Muscle layer of colon (tissue), 2 donors: ENCODE data around the gene C3.
"Not testable (repeated sequence)": the region's sequence is repeated elsewhere in the genome, so short reads cannot be mapped to it uniquely, and the experiment has no call there.

Experiments
- H3K27ac ChIP-seq: one replicate; pipeline ENCODE4 v1.7.0; 2013; ENCODE audit warnings: low read depth, mild to moderate bottlenecking, low read length, moderate library complexity
- H3K27me3 ChIP-seq, 2 donors: one replicate each; pipeline ENCODE4 v1.7.0; 2013; ENCODE audit warnings: low read length in 2 of 2, mild to moderate bottlenecking in 2 of 2; ENCODE audit not compliant: insufficient read depth in 2 of 2, control insufficient read depth in 1 of 2
- H3K36me3 ChIP-seq: one replicate; pipeline ENCODE4 v1.7.0; 2013; ENCODE audit warnings: mild to moderate bottlenecking, low read length; ENCODE audit not compliant: insufficient read depth
- H3K4me1 ChIP-seq: one replicate; pipeline ENCODE4 v1.7.0; 2013; ENCODE audit warnings: mild to moderate bottlenecking, low read length; ENCODE audit not compliant: insufficient read depth
- H3K4me3 ChIP-seq, 2 donors: one replicate each; pipeline ENCODE4 v1.7.0; 2013; ENCODE audit warnings: low read length in 2 of 2, low read depth in 1 of 2, mild to moderate bottlenecking in 1 of 2, moderate library complexity in 1 of 2
- H3K9ac ChIP-seq: one replicate; pipeline ENCODE4 v1.7.0; 2013; ENCODE audit warnings: low read length
- H3K9me3 ChIP-seq: one replicate; pipeline ENCODE4 v1.7.0; 2013; ENCODE audit warnings: mild to moderate bottlenecking, low read length
- donor health status: abdominal sarcoma.
- donor health status: Adenocarcinoma of cecum.

C3 gene

DNA sequence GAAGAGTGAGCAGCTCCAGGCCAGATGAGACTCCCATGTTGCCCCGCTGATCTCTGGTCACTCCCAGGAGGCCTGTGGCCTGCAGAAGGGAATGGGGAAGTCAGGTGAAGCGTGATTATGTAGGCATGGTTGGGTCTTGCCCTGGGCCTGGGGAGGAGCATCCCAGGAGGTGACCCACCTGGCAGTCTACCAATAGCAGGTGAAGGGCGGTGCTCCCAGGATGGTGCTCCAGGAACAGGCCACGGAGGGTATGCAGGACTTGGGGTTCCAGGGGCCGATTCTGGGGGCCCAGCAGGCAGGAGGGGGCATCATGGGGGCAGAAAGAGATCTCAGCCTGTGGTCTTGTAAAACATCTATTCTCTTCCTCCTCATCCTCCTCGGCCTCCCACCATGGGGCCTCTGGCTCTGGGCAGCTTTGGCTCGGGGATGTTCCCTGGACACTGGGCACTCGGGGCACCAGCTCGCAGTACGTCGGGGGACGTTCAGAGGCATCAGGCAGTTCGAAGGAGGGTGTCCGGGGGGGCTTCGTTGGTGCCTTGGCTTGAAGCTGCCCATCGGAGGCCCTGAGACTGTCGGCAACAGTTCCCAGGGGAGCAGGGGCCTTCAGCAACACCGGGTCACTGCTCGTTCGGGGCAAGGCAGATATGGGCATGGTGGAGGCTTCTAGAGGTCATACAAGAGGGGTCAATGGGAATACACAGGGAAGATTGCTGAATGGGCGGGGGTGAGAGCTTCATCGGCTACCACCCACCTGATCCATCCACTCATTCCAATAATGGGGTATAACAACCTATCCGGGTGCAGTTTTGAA is 34.4 kb upstream of the C3 start:
- Histone ChIP-seq H3K4me1 (peaks cover 6% of the 10 kb centered on the region), H3K9ac (no peak overlapping the region), H3K36me3 (peaks cover 22% of the 10 kb centered on the region), H3K27me3 (no peaks in the 10 kb centered on the region), H3K27ac (no peak overlapping the region), H3K4me3 (no peak overlapping the region), H3K9me3 (no peaks in the 10 kb centered on the region)

DNA sequence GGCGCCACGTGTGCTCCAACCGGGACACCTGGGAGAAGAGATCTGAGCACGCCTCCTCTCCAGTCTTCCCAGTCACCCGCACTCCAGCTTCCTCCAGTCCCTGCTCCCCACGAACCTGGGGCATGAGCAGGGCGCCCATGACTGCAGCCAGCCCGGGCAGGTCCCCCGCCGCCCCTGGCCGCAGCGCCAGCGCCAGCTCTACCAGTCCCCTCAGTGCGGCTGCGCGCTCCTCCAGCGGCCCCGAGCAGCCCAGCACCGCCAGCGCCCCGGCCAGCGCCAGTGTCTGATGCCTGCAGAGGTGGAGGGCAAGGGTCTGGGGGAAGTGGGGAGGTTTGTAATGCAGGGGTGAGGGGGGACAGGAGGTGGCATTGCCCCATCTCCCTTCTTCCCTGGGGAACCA is 33.7 kb upstream of the C3 start:
- Histone ChIP-seq H3K27me3 (no peaks in the 10 kb centered on the region), H3K36me3 (peaks cover 28% of the 10 kb centered on the region), H3K9me3 (no peaks in the 10 kb centered on the region), H3K4me3 (no peak overlapping the region), H3K9ac (no peak overlapping the region), H3K4me1 (peaks cover 6% of the 10 kb centered on the region), H3K27ac (no peak overlapping the region)

DNA sequence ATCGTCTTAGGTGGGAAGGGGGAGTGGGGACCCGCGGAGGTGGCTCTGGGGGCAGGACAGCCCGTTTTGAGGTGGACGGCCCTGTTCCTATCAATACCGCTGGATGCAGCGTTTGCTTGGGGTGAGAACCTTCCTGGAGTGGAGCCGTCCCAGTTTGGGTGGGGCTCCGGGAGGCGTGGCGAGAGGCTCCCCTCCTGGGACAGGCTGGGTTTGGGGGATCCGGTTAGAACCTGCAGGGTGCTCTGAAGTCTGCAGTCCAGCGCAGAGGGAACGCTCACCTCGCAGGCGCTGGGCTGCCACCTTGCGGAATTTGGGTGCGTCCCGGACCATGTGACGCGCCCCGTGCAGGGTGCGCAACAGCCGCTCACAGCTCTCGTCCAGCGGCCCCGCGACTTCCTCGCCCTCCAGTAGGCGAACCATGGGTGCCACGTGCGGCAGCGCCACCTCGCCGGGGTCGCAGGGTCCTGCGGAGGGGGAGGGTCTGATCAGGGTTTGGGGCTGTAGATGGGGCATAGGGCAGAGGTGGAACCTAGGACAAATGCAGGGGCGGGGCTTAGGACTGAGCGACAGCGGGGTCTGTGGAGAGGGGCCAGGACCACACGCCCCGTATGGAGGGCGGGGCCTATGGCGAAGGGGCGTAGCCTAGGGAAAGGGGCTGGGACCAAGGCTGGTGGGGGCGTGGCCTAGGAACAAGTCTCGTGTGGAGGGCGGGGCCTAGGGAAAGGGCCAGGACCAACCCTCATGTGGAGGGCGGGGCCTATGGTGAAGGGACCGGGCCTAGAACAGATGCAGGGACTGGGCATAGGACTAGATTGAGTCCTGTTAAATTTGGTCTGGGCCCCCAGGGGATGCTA is 33.0 kb upstream of the C3 start:
- peaks cover 6% of the 10 kb centered on the region for H3K4me1 ChIP-seq
- peaks cover 33% of the 10 kb centered on the region for H3K36me3 ChIP-seq
- peak overlapping the region; percentile 52 for H3K27ac ChIP-seq
- H3K9me3 ChIP-seq, result no peaks in the 10 kb centered on the region
- no peak overlapping the region for H3K9ac ChIP-seq
- H3K4me3 ChIP-seq, result peak overlapping the region; percentile 2 to 60
- no peaks in the 10 kb centered on the region for H3K27me3 ChIP-seq

DNA sequence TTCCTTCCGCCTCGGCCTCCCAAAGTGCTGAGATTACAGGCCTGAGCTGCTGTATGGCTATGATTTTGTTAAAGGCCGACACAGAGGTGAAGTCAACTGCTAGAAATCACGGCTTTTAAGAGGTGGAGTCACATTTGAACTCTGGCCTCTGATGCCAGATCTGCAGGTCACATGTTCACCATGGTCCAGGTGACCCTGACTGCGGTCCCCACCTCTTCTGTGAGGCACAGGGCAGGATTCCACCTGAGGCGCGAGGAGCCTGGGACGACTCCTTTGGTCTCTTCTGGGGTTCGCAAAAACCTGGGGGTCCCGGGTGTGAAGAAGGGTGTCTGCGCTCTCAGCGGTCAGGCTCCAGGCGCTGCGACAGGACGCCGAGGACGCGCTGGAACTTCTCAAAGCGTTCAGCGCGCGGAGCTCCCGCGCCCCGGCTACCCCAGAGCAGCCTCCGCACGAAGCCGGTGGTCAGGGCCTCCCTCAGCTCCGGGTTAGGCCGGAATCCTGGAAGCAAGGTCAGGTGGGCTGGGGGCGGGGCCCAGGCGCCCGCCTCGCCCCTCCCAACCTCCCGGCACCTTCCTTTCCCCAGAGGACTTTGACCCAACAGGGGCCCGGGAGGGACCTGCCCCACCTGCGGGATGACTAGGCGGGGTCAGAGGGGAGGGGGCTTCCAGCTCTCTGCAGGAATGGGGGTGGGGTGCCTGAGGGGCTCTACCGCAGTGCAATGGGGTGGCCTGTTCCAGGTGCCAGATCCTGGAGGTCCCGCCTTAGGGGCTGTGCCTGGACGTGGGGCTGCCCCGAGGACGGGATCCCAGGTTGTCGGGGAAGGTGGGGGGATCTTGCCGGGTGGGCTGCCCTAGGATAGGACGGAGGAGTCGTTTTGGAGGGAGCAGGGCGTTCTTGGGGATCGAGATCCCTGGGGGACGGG is 32.1 kb upstream of the C3 start:
- H3K36me3 ChIP-seq, result peaks cover 38% of the 10 kb centered on the region
- H3K27me3 ChIP-seq, result no peaks in the 10 kb centered on the region
- peaks cover 6% of the 10 kb centered on the region for H3K4me1 ChIP-seq
- no peak overlapping the region for H3K27ac ChIP-seq
- no peaks in the 10 kb centered on the region for H3K9me3 ChIP-seq
- no peak overlapping the region for H3K9ac ChIP-seq
- peak overlapping the region; percentile 2 to 60 for H3K4me3 ChIP-seq

DNA sequence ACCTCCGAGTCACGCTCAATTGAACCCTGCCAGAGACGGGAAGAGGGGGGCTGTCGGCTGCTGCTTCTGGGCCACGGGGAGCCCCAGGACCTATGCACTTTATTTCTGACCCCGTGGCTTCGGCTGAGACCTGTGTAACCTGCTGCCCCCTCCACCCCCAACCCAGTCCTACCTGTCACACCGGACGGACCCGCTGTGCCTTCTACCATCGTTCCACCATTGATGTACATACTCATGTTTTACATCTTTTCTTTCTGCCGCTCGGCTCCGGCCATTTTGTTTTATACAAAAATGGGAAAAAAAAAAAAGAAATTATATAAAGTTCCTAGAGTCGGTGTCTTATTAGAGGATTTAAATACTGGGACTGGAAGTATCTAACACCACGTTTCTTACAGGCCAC is 30.7 kb upstream of the C3 start:
- Histone ChIP-seq H3K27ac (no peak overlapping the region), H3K36me3 (peaks cover 50% of the 10 kb centered on the region), H3K27me3 (no peaks in the 10 kb centered on the region), H3K9ac (no peak overlapping the region), H3K9me3 (no peaks in the 10 kb centered on the region), H3K4me3 (no peak overlapping the region), H3K4me1 (peaks cover 6% of the 10 kb centered on the region)

DNA sequence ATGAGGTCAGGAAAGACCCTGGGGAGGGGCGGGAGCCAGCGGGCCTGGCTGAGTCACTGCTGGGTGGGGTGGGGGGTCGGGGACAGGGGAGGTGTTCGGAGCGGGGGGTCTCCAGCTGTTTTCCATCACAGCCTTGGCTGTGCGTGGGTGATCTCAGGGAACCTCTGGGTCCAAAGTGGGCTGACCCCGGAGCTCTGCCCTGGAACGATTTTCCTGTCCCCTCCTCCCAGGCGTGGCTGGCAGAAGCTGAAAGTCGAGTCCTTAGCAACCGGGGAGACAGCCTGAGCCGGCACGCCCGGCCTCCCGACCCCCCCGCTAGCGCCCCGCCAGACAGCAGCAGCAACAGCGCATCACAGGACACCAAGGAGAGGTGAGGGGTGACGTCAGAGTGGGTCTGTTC is 29.6 kb upstream of the C3 start:
- Histone ChIP-seq H3K9me3 (no peaks in the 10 kb centered on the region), H3K4me3 (no peak overlapping the region), H3K27me3 (no peaks in the 10 kb centered on the region), H3K36me3 (peaks cover 58% of the 10 kb centered on the region), H3K4me1 (peaks cover 13% of the 10 kb centered on the region), H3K9ac (no peak overlapping the region), H3K27ac (no peak overlapping the region)

DNA sequence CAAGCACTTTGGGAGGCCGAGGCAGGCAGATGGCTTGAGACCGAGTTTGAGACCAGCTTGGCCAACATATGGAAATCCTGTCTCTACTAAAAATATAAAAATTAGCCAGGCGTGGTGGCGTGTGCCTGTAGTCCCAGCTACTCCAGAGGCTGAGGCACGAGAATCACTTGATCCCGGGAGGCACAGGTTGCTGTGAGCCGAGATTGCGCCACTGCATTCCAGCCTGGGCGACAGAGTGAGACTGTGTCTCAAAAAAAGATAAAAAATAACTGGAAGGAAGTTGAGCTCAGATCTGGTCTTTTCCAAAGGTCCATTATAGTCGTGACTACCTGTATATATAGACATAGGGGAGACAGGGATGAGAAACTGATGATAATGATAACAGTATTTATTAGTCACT is 28.1 kb upstream of the C3 start:
- not testable (repeated sequence) for H3K27me3 ChIP-seq, H3K27ac ChIP-seq, H3K4me3 ChIP-seq, H3K9me3 ChIP-seq, H3K9ac ChIP-seq
- Histone ChIP-seq H3K4me1 (peaks cover 27% of the 10 kb centered on the region), H3K36me3 (peaks cover 67% of the 10 kb centered on the region)

DNA sequence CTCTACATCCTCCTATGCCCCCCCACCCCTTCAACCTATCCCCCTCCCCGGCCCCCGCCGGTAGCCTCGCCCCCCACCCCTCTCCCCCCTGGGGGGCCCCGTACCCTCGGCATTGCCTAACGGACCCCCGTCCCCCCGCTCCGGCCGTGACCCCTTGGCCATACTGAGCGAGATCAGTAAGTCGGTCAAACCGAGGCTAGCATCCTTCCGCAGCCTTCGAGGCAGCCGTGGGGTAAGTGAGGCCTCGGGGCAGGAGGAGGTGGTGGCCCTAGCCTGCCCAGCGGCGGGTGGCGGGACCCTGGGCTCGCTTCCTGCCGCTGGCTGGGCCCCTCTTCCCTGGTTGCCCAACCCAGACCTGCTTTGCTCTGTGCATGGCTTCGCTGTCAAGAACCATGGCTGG is 25.5 kb upstream of the C3 start:
- Histone ChIP-seq H3K9me3 (no peaks in the 10 kb centered on the region), H3K27ac (no peak overlapping the region), H3K9ac (no peak overlapping the region), H3K27me3 (no peaks in the 10 kb centered on the region), H3K4me3 (no peak overlapping the region), H3K36me3 (peaks cover 60% of the 10 kb centered on the region), H3K4me1 (peaks cover 25% of the 10 kb centered on the region)

DNA sequence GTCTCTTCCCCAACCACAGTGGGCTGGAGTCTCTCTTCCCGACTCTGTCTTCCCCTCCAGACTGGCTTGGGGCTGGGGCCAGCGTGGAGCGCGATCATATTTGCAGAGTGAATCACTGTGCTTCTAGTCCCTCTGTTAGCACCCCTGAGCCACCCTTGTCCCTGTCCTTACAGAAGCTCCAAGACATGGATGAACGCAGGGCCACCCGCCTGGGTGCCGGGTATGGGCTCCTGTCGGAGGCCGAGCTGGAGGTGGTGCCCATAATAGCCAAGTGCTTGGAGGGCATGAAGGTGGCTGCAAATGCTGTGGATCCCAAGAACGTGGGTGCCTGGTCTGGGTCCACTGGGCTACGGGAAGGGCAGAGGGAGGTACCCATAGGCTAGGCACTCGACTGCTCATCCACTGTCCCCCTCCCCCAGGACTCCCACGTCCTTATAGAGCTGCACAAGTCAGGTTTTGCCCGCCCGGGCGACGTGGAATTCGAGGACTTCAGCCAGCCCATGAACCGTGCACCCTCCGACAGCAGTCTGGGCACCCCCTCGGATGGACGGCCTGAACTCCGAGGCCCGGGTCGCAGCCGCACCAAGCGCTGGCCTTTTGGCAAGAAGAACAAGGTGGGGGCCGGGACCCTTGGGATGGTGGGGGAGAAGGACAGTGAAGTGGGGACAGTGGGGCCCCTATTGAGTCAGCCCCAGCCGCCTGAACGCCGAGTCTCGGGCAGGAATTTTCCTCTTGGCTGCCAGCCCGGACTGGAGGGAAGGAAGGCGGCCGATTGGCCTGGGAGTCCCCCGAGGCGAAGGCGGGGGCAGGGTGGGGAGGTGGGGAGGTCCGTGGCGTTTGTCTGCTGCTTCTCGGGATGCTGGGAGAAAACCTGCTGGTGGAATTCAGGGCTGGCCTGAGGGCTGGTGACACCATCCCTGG is 24.2 kb upstream of the C3 start:
- H3K27me3 ChIP-seq, result no peaks in the 10 kb centered on the region
- H3K27ac ChIP-seq, result peak overlapping the region; percentile 88
- H3K9me3 ChIP-seq, result no peaks in the 10 kb centered on the region
- H3K9ac ChIP-seq, result peak overlapping the region; percentile 53
- H3K4me1 ChIP-seq, result peaks cover 25% of the 10 kb centered on the region
- peak overlapping the region; percentile 2 to 39 for H3K4me3 ChIP-seq
- H3K36me3 ChIP-seq, result peaks cover 50% of the 10 kb centered on the region

DNA sequence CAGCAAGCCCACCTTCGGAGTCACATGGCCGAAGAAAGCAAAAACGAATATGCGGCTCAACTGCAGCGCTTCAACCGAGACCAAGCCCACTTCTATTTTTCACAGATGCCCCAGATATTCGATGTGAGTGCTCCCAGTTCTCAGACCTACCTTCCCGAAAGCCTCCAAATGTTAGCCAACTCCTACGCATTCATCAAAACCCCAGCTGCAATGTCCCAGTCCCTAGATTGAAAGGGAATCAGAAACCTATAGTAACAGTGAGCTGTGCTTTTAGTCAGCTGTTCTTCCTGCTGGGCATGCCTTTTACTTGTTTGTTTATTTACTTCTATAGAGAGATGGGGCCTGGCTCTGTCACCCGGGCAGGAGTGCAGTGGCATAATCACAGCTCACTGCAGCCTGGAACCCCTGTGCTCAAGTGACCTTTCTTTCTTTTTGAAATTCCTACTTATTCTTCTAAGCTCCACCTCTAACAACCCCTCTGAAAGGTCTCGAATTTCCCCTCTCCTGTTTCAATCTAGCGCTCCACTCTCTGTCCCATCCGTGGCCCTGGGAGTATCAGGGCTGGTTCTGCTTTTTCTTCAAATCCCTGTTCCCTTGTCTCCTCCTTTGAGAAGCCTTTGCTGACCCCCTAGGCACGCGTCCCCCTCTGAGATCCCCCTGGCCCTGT is 23.4 kb upstream of the C3 start:
- peak overlapping the region; percentile 53 for H3K9ac ChIP-seq
- H3K36me3 ChIP-seq, result peaks cover 45% of the 10 kb centered on the region
- peaks cover 29% of the 10 kb centered on the region for H3K4me1 ChIP-seq
- H3K27ac ChIP-seq, result peak overlapping the region; percentile 88
- H3K9me3 ChIP-seq, result no peaks in the 10 kb centered on the region
- no peaks in the 10 kb centered on the region for H3K27me3 ChIP-seq
- H3K4me3 ChIP-seq, result peak overlapping the region in 1 of 2 donors; percentile 39
